ENCODE results near the gene LIME1.

DNA sequence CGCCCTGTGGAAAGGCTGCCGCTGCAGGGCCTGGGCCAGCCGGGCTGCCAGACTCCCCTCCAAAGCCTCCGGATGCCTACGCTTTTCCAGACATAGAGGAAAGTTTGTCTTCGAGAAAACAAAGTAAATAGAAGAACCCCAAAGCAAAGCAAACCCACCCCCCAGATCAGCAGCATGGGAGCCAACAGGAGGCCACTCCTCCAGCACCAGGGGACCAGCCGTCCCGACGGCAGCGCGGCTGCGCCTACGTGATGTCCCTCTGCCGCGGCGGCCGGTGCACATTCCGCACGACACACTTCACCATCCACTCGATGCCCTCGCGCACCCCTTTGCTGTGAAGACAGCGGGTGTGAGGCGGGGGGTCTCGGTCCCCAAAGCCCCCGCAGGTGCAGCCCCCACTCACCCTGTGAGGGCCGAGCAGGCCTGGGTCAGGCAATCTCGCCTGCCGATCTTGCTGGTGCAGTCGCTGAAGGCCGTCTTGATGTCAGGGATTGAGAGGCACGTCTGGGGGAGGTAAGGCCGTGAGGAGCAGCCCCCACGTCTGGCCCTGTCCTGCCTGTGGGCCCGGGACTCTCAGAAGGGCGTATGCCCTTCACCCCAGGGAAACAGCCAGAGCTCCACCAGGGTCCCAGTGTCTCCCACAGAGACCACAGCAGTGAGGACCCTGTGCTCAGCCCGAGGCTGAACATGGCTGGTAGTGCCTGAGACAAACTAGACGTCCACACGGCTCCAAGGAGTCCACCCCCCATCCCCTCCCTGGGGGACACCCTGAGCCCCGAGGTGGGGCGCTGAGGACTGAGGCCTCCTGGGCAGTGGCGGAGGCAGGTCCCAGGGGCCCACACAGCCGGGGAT lies 36.0 kb upstream of the LIME1 start:
- TF ChIP-seq CTCF (conservative IDR thresholded peaks at IDR 0.05) (no peak), ZFX (IDR thresholded peaks at IDR 0.05) (no peak)

Data from C4-2B (cell line).